H9 (cell line): Measurements from ENCODE around the gene BICD2. TPM values are rescaled to one million over a fixed set of nuclear protein-coding genes. Genes with fewer than 3 reads are reported as not detected.

Experiments used
- DNase-seq: peaks from one replicate; pipeline ENCODE4 v3.0.0-alpha.2; 2017
- H2AFZ ChIP-seq: one replicate; pipeline ENCODE4 v1.6.1; 2013; ENCODE audit warnings: mild to moderate bottlenecking, low read length, control low read depth, moderate library complexity
- H2AK5ac ChIP-seq: 2 replicates; pipeline ENCODE4 v1.6.1; 2013; ENCODE audit warnings: low read length, control low read depth, mixed read lengths; ENCODE audit not compliant: insufficient read length
- H2BK120ac ChIP-seq: one replicate; pipeline ENCODE4 v1.6.1; 2013; ENCODE audit warnings: low read depth, mild to moderate bottlenecking, low read length, control low read depth, inconsistent platforms; ENCODE audit not compliant: poor library complexity, severe bottlenecking
- H2BK12ac ChIP-seq: 2 replicates; pipeline ENCODE4 v1.6.1; 2013; ENCODE audit warnings: low read length, control low read depth, mixed read lengths, low read depth; ENCODE audit not compliant: insufficient read length
- H2BK15ac ChIP-seq: 2 replicates; pipeline ENCODE4 v1.6.1; 2013; ENCODE audit warnings: low read depth, low read length, control low read depth
- H2BK20ac ChIP-seq: one replicate; pipeline ENCODE4 v1.6.1; 2013; ENCODE audit warnings: low read depth, mild to moderate bottlenecking, low read length, control low read depth, inconsistent platforms; ENCODE audit not compliant: poor library complexity, severe bottlenecking
- H2BK5ac ChIP-seq: 2 replicates; pipeline ENCODE4 v1.6.1; 2013; ENCODE audit warnings: low read length, control low read depth, mixed read lengths; ENCODE audit not compliant: insufficient read length
- H3K14ac ChIP-seq: 2 replicates; pipeline ENCODE4 v1.6.1; 2013; ENCODE audit warnings: low read length, control low read depth; ENCODE audit not compliant: insufficient read depth
- H3K18ac ChIP-seq: 2 replicates; pipeline ENCODE4 v1.6.1; 2013; ENCODE audit warnings: low read depth, mild to moderate bottlenecking, mixed read lengths, low read length, control low read depth; ENCODE audit not compliant: insufficient read length
- H3K23ac ChIP-seq: 2 replicates; pipeline ENCODE4 v1.6.1; 2013; ENCODE audit warnings: low read length, control low read depth, mixed read lengths, low read depth; ENCODE audit not compliant: insufficient read length
- H3K23me2 ChIP-seq: 2 replicates; pipeline ENCODE4 v1.6.1; 2013; ENCODE audit warnings: low read depth, mild to moderate bottlenecking, mixed read lengths, low read length, control low read depth; ENCODE audit not compliant: insufficient read length, poor library complexity, severe bottlenecking
- H3K27ac ChIP-seq: 2 replicates; pipeline ENCODE4 v1.5.1; 2013; ENCODE audit warnings: low read length, control low read depth, mixed read lengths, low read depth; ENCODE audit not compliant: insufficient read length
- H3K27me3 ChIP-seq: 2 replicates; pipeline ENCODE4 v1.6.1; 2013; ENCODE audit warnings: low read length, control low read depth, inconsistent platforms; ENCODE audit not compliant: insufficient read depth
- H3K4ac ChIP-seq: 2 replicates; pipeline ENCODE4 v1.6.1; 2013; ENCODE audit warnings: low read depth, mild to moderate bottlenecking, control low read depth, inconsistent platforms, low read length, moderate library complexity
- H3K4me1 ChIP-seq: 2 replicates; pipeline ENCODE4 v1.6.1; 2013; ENCODE audit warnings: low read length, control low read depth, inconsistent platforms; ENCODE audit not compliant: insufficient read depth
- H3K4me2 ChIP-seq: 2 replicates; pipeline ENCODE4 v1.6.1; 2013; ENCODE audit warnings: low read length, control low read depth, mixed read lengths; ENCODE audit not compliant: insufficient read length, insufficient read depth
- H3K56ac ChIP-seq: 2 replicates; pipeline ENCODE4 v1.6.1; 2013; ENCODE audit warnings: low read depth, mild to moderate bottlenecking, mixed read lengths, low read length, control low read depth; ENCODE audit not compliant: insufficient read length
- H3K79me1 ChIP-seq: 2 replicates; pipeline ENCODE4 v1.6.1; 2013; ENCODE audit warnings: low read depth, mild to moderate bottlenecking, moderate library complexity, low read length, control low read depth, inconsistent platforms; ENCODE audit not compliant: insufficient read depth, poor library complexity, severe bottlenecking
- H3K79me2 ChIP-seq: 2 replicates; pipeline ENCODE4 v1.6.1; 2013; ENCODE audit warnings: low read length, control low read depth, inconsistent platforms; ENCODE audit not compliant: insufficient read depth
- H3K9ac ChIP-seq: 2 replicates; pipeline ENCODE4 v1.6.1; 2013; ENCODE audit warnings: low read length, control low read depth, mixed read lengths; ENCODE audit not compliant: insufficient read length; ENCODE audit errors: extremely low read depth
- H3K9me3 ChIP-seq: one replicate; pipeline ENCODE4 v1.6.1; 2013; ENCODE audit warnings: low read depth, low read length, inconsistent platforms; ENCODE audit not compliant: control insufficient read depth
- H3T11ph ChIP-seq: one replicate; pipeline ENCODE4 v1.6.1; 2013; ENCODE audit warnings: mild to moderate bottlenecking, low read length, control low read depth, inconsistent platforms
- H4K20me1 ChIP-seq: one replicate; pipeline ENCODE4 v1.6.1; 2013; ENCODE audit not compliant: control insufficient read depth, insufficient read length, insufficient read depth
- H4K5ac ChIP-seq: 2 replicates; pipeline ENCODE4 v1.6.1; 2013; ENCODE audit warnings: low read depth, mild to moderate bottlenecking, mixed read lengths, low read length, control low read depth; ENCODE audit not compliant: insufficient read length
- H4K8ac ChIP-seq: replicated peaks from 2 replicates; pipeline ENCODE4 v1.6.1; 2013; ENCODE audit warnings: low read length, control low read depth, mixed read lengths, low read depth; ENCODE audit not compliant: insufficient read length
- H4K91ac ChIP-seq: 2 replicates; pipeline ENCODE4 v1.6.1; 2013; ENCODE audit warnings: low read depth, mild to moderate bottlenecking, moderate library complexity, mixed read lengths, low read length, control low read depth; ENCODE audit not compliant: insufficient read length
- H3K27ac Mint-ChIP-seq, 3 experiments: 2 replicates in 2 of 3; 3 replicates in 1 of 3; pipeline ENCODE4 v1.8.0; 2020 to 2021; ENCODE audit warnings: mixed read lengths in 3 of 3, mild to moderate bottlenecking in 1 of 3, moderate library complexity in 1 of 3
- H3K27me3 Mint-ChIP-seq: 2 replicates; pipeline ENCODE4 v1.8.0; 2021; ENCODE audit warnings: low read depth, mild to moderate bottlenecking, moderate library complexity, mixed read lengths
- H3K36me3 Mint-ChIP-seq, 3 experiments: 2 replicates in 2 of 3; 3 replicates in 1 of 3; pipeline ENCODE4 v1.8.0; 2020 to 2021; ENCODE audit warnings: low read depth in 3 of 3, mixed read lengths in 3 of 3; ENCODE audit not compliant: insufficient read depth in 1 of 3
- H3K4me1 Mint-ChIP-seq, 2 experiments: 2 replicates each; pipeline ENCODE4 v1.8.0; 2020; ENCODE audit warnings: mixed read lengths in 2 of 2
- H3K4me3 Mint-ChIP-seq, 2 experiments: 2 replicates in 1 of 2; 3 replicates in 1 of 2; pipeline ENCODE4 v1.8.0; 2020 to 2021; ENCODE audit warnings: mild to moderate bottlenecking in 2 of 2, mixed read lengths in 2 of 2, moderate library complexity in 1 of 2
- H3K9me3 Mint-ChIP-seq, 2 experiments: 2 replicates in 1 of 2; 3 replicates in 1 of 2; pipeline ENCODE4 v1.8.0; 2020; ENCODE audit warnings: mild to moderate bottlenecking in 2 of 2, mixed read lengths in 2 of 2, moderate library complexity in 1 of 2
- WGBS: extraction: QIAGEN DNeasy Blood & Tissue Kit; methylation state at CpG from one replicate; pipeline ENCODE4 v1.1.7; 2013; ENCODE audit warnings: missing lambda C conversion rate, low lambda C conversion rate, mixed read lengths; ENCODE audit not compliant: insufficient read length; ENCODE audit errors: extremely low coverage; 5-methylcytosine and 5-hydroxymethylcytosine counted together
- total RNA-seq: library from RNA; stranded (reverse); gene quantifications from 2 replicates; pipeline ENCODE4 v1.2.1, GENCODE V29; 2021
- TF ChIP-seq, protein P1 (sequence below): fragments of 200-600 bp; sonication (generic); conservative IDR thresholded peaks from 3 replicates; pipeline ENCODE4 v1.8.0; 2021; ENCODE audit warnings: antibody characterized with exemption, mild to moderate bottlenecking

The BICD2 gene
- total RNA-seq, 1 experiment from 2014 or later = 22.3 TPM

- H3K9ac ChIP-seq = no peak overlapping the region
Measured at GRCh38 chr9:92746567-92747458, 17.8 kb downstream of the BICD2 start.

More at GRCh38 chr9:92746567-92747458, 17.8 kb downstream of the BICD2 start:
- Histone ChIP-seq H3K9me3 (no peaks in the 10 kb centered on the region), H3K79me1 (peaks cover 8% of the 10 kb centered on the region), H4K8ac (no peak overlapping the region), H3K18ac (no peak overlapping the region), H3K4me2 (no peak overlapping the region), H4K20me1 (no peaks in the 10 kb centered on the region), H3K56ac (no peak overlapping the region), H3T11ph (no peak overlapping the region), H3K79me2 (peaks cover 20% of the 10 kb centered on the region; the same call in 1 of the 2 replicates), H2BK20ac (no peak overlapping the region), H4K91ac (no peak overlapping the region), H3K14ac (no peak overlapping the region), H3K4me1 (no peaks in the 10 kb centered on the region), H2BK15ac (no peak overlapping the region), H2BK120ac (no peak overlapping the region), H3K27ac (no peak overlapping the region), H2BK12ac (no peak overlapping the region), H2AK5ac (no peak overlapping the region), H3K27me3 (no peaks in the 10 kb centered on the region), H3K23ac (no peak overlapping the region), H2BK5ac (no peak overlapping the region), H2AFZ (no peak overlapping the region), H3K23me2 (no peaks in the 10 kb centered on the region), H4K5ac (no peak overlapping the region), H3K4ac (no peak overlapping the region)
- peaks cover 0 to 6% (median 3%) of the 10 kb centered on the region in 3 experiments; a peak in 4 of 7 replicates for H3K36me3 Mint-ChIP-seq
- WGBS = no CpG with 5 or more reads among the region's 14 CpGs
- H3K4me3 Mint-ChIP-seq = no peak overlapping the region
- TF ChIP-seq, protein P1, sequence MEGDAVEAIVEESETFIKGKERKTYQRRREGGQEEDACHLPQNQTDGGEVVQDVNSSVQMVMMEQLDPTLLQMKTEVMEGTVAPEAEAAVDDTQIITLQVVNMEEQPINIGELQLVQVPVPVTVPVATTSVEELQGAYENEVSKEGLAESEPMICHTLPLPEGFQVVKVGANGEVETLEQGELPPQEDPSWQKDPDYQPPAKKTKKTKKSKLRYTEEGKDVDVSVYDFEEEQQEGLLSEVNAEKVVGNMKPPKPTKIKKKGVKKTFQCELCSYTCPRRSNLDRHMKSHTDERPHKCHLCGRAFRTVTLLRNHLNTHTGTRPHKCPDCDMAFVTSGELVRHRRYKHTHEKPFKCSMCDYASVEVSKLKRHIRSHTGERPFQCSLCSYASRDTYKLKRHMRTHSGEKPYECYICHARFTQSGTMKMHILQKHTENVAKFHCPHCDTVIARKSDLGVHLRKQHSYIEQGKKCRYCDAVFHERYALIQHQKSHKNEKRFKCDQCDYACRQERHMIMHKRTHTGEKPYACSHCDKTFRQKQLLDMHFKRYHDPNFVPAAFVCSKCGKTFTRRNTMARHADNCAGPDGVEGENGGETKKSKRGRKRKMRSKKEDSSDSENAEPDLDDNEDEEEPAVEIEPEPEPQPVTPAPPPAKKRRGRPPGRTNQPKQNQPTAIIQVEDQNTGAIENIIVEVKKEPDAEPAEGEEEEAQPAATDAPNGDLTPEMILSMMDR = no peak
- H3K9me3 Mint-ChIP-seq = peaks cover 0 to 2% of the 10 kb centered on the region in 2 experiments; a peak in 2 of 5 replicates
- peaks cover 42 to 43% of the 10 kb centered on the region in 2 experiments for H3K4me1 Mint-ChIP-seq
- peak overlapping the region in 2 of 3 experiments; percentile 10 to 70; a peak in 3 of 7 replicates for H3K27ac Mint-ChIP-seq
- H3K27me3 Mint-ChIP-seq = no peaks in the 10 kb centered on the region
- DNase-seq = peak; percentile 23
